ENCODE results near the gene FIBCD1. TPM values are rescaled to one million over a fixed set of nuclear protein-coding genes. Genes with fewer than 3 reads are reported as not detected.
A peak's percentile ranks its signal among the peaks of the same experiment; 100 is the strongest.
"Not testable (repeated sequence)": the region's sequence is repeated elsewhere in the genome, so short reads cannot be mapped to it uniquely, and the experiment has no call there.

FIBCD1 gene
- total RNA-seq, 1 donor from 2014 or later = 0.54 TPM

- DNase-seq (ENCODE audit: low spot score) = no peak
- intact Hi-C loops (cut with DNase I) = no loop called here
Observed at GRCh38 chr9:130956636-130957450, 17.8 kb upstream of the FIBCD1 start.

- intact Hi-C loops (cut with DNase I) = no loop called here
- DNase-seq (ENCODE audit: low spot score) = no peak
Observed at GRCh38 chr9:130955947-130956621, 17.0 kb upstream of the FIBCD1 start.

GRCh38 chr9:130954925-130955324 is 15.9 kb upstream of the FIBCD1 start:
- DNase-seq (ENCODE audit: low spot score); intact Hi-C loops (cut with DNase I): not testable (repeated sequence)

- no peak for DNase-seq (ENCODE audit: low spot score)
- intact Hi-C loops (cut with DNase I) = no loop called here
Observed at GRCh38 chr9:130954317-130954716, 15.3 kb upstream of the FIBCD1 start.

- DNase-seq (ENCODE audit: low spot score) = no peak
- intact Hi-C loops (cut with DNase I) = no loop called here
Observed at GRCh38 chr9:130952065-130952762, 13.2 kb upstream of the FIBCD1 start.

GRCh38 chr9:130950039-130950311 is 10.9 kb upstream of the FIBCD1 start:
- DNase-seq (ENCODE audit: low spot score) = no peak
- intact Hi-C loops (cut with DNase I) = no loop called here

- intact Hi-C loops (cut with DNase I) = no loop called here
- no peak for DNase-seq (ENCODE audit: low spot score)
Observed at GRCh38 chr9:130949188-130950038, 10.4 kb upstream of the FIBCD1 start.

- DNase-seq (ENCODE audit: low spot score) = no peak
- intact Hi-C loops (cut with DNase I) = no loop called here
Observed at GRCh38 chr9:130948266-130948665, 9.2 kb upstream of the FIBCD1 start.

GRCh38 chr9:130947618-130948140 is 8.6 kb upstream of the FIBCD1 start:
- intact Hi-C loops (cut with DNase I) = no loop called here

GRCh38 chr9:130946766-130947617 is 7.9 kb upstream of the FIBCD1 start:
- intact Hi-C loops (cut with DNase I) = no loop called here
- DNase-seq (ENCODE audit: low spot score) = no peak

More at GRCh38 chr9:130947618-130948140, 8.6 kb upstream of the FIBCD1 start:
- no peak for DNase-seq (ENCODE audit: low spot score)

GRCh38 chr9:130945173-130945572 is 6.1 kb upstream of the FIBCD1 start:
- DNase-seq (ENCODE audit: low spot score) = no peak
- intact Hi-C loops (cut with DNase I) = no loop called here

- intact Hi-C loops (cut with DNase I) = loop anchor here (5.0 kb wide), 1 partner anchor 172 kb away; no protein-coding TSS in a partner anchor
- DNase-seq (ENCODE audit: low spot score) = no peak
Observed at GRCh38 chr9:130944510-130945058, 5.5 kb upstream of the FIBCD1 start.

- intact Hi-C loops (cut with DNase I) = loop anchor here (5.0 kb wide), 1 partner anchor 171 kb away; no protein-coding TSS in a partner anchor
- no peak for DNase-seq (ENCODE audit: low spot score)
Observed at GRCh38 chr9:130943777-130944176, 4.7 kb upstream of the FIBCD1 start.

GRCh38 chr9:130943221-130943620 is 4.2 kb upstream of the FIBCD1 start:
- intact Hi-C loops (cut with DNase I) = loop anchor here (5.0 kb wide), 1 partner anchor 171 kb away; no protein-coding TSS in a partner anchor
- no peak for DNase-seq (ENCODE audit: low spot score)

- intact Hi-C loops (cut with DNase I) = loop anchor here (5.0 kb wide), 1 partner anchor 170 kb away; no protein-coding TSS in a partner anchor
Observed at GRCh38 chr9:130942679-130943078, 3.6 kb upstream of the FIBCD1 start.

GRCh38 chr9:130942084-130942483 is 3.0 kb upstream of the FIBCD1 start:
- intact Hi-C loops (cut with DNase I) = loop anchor here (5.0 kb wide), 1 partner anchor 170 kb away; no protein-coding TSS in a partner anchor
- DNase-seq (ENCODE audit: low spot score) = no peak

More at GRCh38 chr9:130942679-130943078, 3.6 kb upstream of the FIBCD1 start:
- no peak for DNase-seq (ENCODE audit: low spot score)

GRCh38 chr9:130940693-130941576 is 1.9 kb upstream of the FIBCD1 start:
- DNase-seq (ENCODE audit: low spot score) = peak; percentile 82
- intact Hi-C loops (cut with DNase I) = loop anchor here (2.0 to 5.0 kb wide), 3 partner anchors 58 to 234 kb away; no protein-coding TSS in a partner anchor

Measured in cardiac septum (tissue), 1 donor.